Uterus (tissue), 4 donors: Measurements from ENCODE around the gene RPL31. TPM values are rescaled to one million over a fixed set of nuclear protein-coding genes. Genes with fewer than 3 reads are reported as not detected.

Experiments used
- DNase-seq, 2 donors: peaks; one replicate each; pipeline ENCODE4 v3.0.0-alpha.2; 2019 to 2020
- H3K27ac ChIP-seq, 2 donors: fragments of 200-600 bp; sonication (generic); 1 replicate in 1 of 2; 2 replicates in 1 of 2; pipeline ENCODE4 v1.5.1; 2016 to 2018
- H3K27me3 ChIP-seq, 2 donors: fragments of 200-600 bp; sonication (generic); one replicate each; pipeline ENCODE4 v1.5.1; 2018 to 2019; ENCODE audit warnings: control low read depth in 1 of 2
- H3K36me3 ChIP-seq, 2 donors: fragments of 200-600 bp; sonication (generic); one replicate each; pipeline ENCODE4 v1.5.1; 2019; ENCODE audit warnings: control low read depth in 1 of 2
- H3K4me1 ChIP-seq, 2 donors: fragments of 200-600 bp; sonication (generic); one replicate each; pipeline ENCODE4 v1.5.1; 2018 to 2019; ENCODE audit warnings: control low read depth in 1 of 2
- H3K4me3 ChIP-seq, 2 donors: fragments of 200-600 bp; sonication (generic); 1 replicate in 1 of 2; 2 replicates in 1 of 2; pipeline ENCODE4 v1.5.1; 2018 to 2019; ENCODE audit warnings: mild to moderate bottlenecking in 1 of 2
- H3K9me3 ChIP-seq, 2 donors: fragments of 200-600 bp; sonication (generic); one replicate each; pipeline ENCODE4 v1.5.1; 2019; ENCODE audit warnings: control low read depth in 1 of 2
- POLR2A ChIP-seq, 2 donors: fragments of 450-650 bp; IDR thresholded peaks; one replicate each; pipeline ENCODE4 v1.6.1; 2016; ENCODE audit warnings: antibody characterized with exemption in 2 of 2, mild to moderate bottlenecking in 1 of 2, moderate library complexity in 1 of 2
- intact Hi-C: fragments of 100-400 bp; cut with DNase I; formaldehyde crosslinking; loops from one replicate; pipeline ENCODE4 v1.15.1; 2023; ENCODE audit warnings: low total_unique reads
- total RNA-seq, 4 donors: library from RNA; depleted of rRNA in 3 of 4; stranded (reverse); fragments of >200 nt in 3 of 4; gene quantifications; one replicate each; pipeline versions ENCODE4 v1.1.0 to v1.2.4, GENCODE V29; 2014 to 2023
- TF ChIP-seq, protein P1 (sequence below), 4 experiments: fragments of 200-600 bp in 2 of 4; fragments of 450-650 bp in 2 of 4; sonication (generic) in 2 of 4; IDR thresholded peaks; one replicate each; pipeline ENCODE4 v1.5.1; 2016 to 2019; ENCODE audit warnings: antibody characterized with exemption in 4 of 4, mild to moderate bottlenecking in 2 of 4, moderate library complexity in 1 of 4
- donor health status: DM: yes; HTN: yes; CAD: no.

Gene RPL31
- total RNA-seq, 4 donors from 2014 or later = 918 to 2,301 (median 1,306) TPM

DNA sequence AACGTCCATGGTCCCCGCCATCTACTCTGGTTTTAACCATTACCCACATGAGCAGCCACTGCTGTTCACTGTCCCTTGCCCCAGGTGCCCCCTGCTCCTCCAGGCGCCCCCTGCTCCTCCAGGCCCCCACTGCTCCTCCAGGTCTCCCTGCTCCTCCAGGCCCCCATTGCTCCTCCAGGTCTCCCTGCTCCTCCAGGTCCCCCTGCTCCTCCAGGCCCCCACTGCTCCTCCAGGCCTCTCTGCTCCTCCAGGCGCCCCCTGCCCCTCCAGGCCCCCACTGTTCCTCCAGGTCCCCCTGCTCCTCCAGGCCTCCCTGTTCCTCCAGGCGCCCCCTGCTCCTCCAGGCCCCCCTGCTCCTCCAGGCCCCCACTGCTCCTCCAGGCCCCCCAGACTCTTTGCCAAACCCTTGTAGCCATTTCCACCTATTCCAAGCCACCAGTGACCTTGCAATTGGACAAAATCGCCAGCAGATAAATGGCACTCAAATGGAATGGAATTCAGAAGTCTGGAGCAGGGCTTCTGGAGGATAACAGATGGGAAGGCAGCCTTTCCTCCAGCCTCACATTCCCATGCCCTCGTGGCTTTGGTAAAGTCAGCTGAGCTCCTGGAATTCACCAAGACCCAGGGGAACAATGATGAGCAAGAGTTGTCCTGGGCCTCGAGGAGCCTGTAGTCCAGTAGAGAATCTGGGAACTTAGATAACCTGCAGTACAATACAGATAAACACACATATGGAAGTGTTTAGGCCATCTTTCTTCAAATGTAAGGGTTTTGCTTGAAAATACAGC, 13.3 kb upstream of the RPL31 start:
- DNase-seq = no peak
- H3K4me3 ChIP-seq = no peak overlapping the region
- TF ChIP-seq, protein P1, sequence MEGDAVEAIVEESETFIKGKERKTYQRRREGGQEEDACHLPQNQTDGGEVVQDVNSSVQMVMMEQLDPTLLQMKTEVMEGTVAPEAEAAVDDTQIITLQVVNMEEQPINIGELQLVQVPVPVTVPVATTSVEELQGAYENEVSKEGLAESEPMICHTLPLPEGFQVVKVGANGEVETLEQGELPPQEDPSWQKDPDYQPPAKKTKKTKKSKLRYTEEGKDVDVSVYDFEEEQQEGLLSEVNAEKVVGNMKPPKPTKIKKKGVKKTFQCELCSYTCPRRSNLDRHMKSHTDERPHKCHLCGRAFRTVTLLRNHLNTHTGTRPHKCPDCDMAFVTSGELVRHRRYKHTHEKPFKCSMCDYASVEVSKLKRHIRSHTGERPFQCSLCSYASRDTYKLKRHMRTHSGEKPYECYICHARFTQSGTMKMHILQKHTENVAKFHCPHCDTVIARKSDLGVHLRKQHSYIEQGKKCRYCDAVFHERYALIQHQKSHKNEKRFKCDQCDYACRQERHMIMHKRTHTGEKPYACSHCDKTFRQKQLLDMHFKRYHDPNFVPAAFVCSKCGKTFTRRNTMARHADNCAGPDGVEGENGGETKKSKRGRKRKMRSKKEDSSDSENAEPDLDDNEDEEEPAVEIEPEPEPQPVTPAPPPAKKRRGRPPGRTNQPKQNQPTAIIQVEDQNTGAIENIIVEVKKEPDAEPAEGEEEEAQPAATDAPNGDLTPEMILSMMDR (IDR thresholded peaks at IDR 0.05) = no peak
- TF ChIP-seq POLR2A (IDR thresholded peaks at IDR 0.05) = no peak
- no peak overlapping the region for H3K27ac ChIP-seq
- H3K4me1 ChIP-seq = no peaks in the 10 kb centered on the region
- H3K9me3 ChIP-seq = no peaks in the 10 kb centered on the region
- intact Hi-C loops = loop anchor here (10.0 kb wide), 1 partner anchor 284 kb away; no protein-coding TSS in a partner anchor
- H3K36me3 ChIP-seq = no peaks in the 10 kb centered on the region
- no peaks in the 10 kb centered on the region for H3K27me3 ChIP-seq

DNA sequence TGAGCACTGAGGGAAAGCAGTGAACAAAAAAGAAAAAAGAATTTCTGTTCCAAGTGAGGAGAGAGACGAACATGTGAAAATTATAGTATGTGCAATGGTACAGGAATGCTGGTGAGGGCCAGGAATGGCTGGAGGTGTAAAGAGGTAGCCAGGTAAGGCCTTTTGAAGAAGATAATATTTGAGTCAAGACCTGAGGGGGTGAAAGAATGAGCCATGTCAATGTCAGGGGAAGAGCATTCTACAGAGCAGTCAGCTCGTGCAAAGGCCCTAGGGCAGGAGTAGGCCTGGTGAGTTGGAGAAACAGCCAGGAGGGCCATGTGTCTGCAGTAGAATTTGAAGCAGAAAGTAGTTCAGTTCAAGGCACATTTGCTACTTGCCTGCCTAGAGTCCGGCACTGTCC, 12.4 kb upstream of the RPL31 start:
- H3K27ac ChIP-seq = no peak overlapping the region
- intact Hi-C loops = loop anchor here (10.0 kb wide), 1 partner anchor 285 kb away; no protein-coding TSS in a partner anchor
- no peaks in the 10 kb centered on the region for H3K27me3 ChIP-seq
- no peaks in the 10 kb centered on the region for H3K36me3 ChIP-seq
- TF ChIP-seq POLR2A (IDR thresholded peaks at IDR 0.05) = no peak
- TF ChIP-seq, protein P1 (IDR thresholded peaks at IDR 0.05) = no peak
- no peaks in the 10 kb centered on the region for H3K9me3 ChIP-seq
- no peak overlapping the region for H3K4me3 ChIP-seq
- no peak for DNase-seq
- no peaks in the 10 kb centered on the region for H3K4me1 ChIP-seq

DNA sequence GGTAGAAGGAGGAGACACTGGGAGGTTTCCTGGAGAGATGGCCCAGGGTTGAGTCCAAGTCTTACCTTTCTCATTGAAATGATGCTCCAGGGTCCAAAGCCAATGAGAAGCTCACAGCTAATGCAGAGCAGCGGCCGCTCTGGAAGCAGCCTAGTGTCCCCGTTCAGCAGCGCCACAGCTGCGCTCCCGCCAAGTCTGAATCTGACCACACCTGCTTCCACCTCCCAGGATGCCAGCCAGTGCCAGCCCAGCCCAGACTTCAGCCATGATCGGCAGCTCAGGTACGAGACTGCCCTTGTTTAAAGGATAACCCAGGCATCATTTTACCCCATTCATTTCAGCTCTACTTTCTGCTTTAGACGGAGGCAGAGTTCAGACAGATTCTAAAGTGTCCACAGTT, 11.9 kb upstream of the RPL31 start:
- Histone ChIP-seq H3K36me3 (no peaks in the 10 kb centered on the region), H3K27ac (no peak overlapping the region), H3K4me1 (no peaks in the 10 kb centered on the region), H3K4me3 (no peak overlapping the region), H3K27me3 (no peaks in the 10 kb centered on the region), H3K9me3 (no peaks in the 10 kb centered on the region)
- intact Hi-C loops = no loop called here
- DNase-seq = no peak
- no peak for TF ChIP-seq POLR2A (IDR thresholded peaks at IDR 0.05)
- TF ChIP-seq, protein P1 (IDR thresholded peaks at IDR 0.05) = no peak

DNA sequence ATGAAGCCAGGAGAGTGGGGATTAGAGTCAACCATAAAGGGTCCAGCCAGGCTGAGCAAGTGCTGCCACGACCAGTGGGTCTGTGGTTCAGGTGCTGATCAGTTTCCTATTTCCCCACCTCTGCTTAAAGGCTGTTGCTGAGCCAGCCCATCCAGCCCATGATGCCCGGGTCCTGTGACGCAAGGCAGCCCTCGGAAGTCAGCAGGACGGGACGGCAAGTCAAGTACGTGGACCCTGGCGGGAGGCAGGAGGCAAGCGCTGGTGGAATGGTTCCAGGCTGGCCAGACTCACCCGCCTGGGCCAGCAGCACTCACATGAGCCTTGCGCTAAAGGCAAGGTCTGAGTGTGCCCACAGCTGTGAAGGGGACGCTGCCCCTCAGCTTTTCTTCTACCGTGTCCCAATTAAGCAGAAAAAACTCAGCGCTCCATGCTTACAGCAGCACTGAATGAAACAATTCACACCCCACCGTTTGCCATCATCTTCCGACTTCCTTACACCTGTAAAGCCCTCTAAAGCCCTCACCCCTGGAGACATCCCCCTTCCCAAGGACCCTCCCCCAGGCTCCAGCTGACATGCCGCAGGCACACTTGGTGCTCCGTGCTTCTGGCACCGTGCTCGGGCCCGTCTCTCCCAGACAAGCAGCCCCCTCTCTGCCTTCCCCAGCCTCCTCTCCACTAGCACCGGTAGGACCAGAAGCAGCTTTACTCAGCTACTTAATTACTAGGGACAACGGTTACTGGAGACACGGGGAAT, 11.3 kb upstream of the RPL31 start:
- DNase-seq = no peak
- Histone ChIP-seq H3K9me3 (no peaks in the 10 kb centered on the region), H3K27me3 (no peaks in the 10 kb centered on the region), H3K4me3 (no peak overlapping the region), H3K36me3 (no peaks in the 10 kb centered on the region), H3K4me1 (no peaks in the 10 kb centered on the region), H3K27ac (no peak overlapping the region)
- intact Hi-C loops = no loop called here
- TF ChIP-seq, protein P1 (IDR thresholded peaks at IDR 0.05) = no peak
- no peak for TF ChIP-seq POLR2A (IDR thresholded peaks at IDR 0.05)

DNA sequence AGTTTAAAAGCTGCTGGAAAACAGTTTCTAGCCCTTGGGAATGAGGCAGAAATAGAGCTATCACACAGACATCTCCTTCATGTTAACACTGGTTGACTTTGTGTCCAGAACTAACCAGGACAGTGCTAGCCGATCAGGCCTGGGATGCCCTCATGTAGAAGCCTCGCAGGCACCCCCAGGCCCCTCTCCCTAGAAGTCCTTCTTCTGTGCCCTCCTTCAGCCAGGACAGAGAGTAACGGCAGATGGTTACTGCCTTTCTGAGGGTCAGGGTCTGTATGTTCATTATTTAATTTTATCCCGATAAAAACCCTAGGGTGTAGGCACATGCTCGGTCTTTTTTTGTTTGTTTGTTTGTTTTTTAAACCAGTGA, 10.7 kb upstream of the RPL31 start:
- no peak overlapping the region for H3K4me3 ChIP-seq
- intact Hi-C loops = no loop called here
- no peak overlapping the region for H3K27ac ChIP-seq
- TF ChIP-seq POLR2A (IDR thresholded peaks at IDR 0.05) = no peak
- TF ChIP-seq, protein P1 (IDR thresholded peaks at IDR 0.05) = no peak
- DNase-seq = no peak
- no peaks in the 10 kb centered on the region for H3K36me3 ChIP-seq
- no peaks in the 10 kb centered on the region for H3K27me3 ChIP-seq
- H3K9me3 ChIP-seq = no peaks in the 10 kb centered on the region
- H3K4me1 ChIP-seq = no peaks in the 10 kb centered on the region
